ENCODE measurements around the gene PKLR.
"Not testable (repeated sequence)": the region's sequence is repeated elsewhere in the genome, so short reads cannot be mapped to it uniquely, and the experiment has no call there.

PKLR gene

DNA sequence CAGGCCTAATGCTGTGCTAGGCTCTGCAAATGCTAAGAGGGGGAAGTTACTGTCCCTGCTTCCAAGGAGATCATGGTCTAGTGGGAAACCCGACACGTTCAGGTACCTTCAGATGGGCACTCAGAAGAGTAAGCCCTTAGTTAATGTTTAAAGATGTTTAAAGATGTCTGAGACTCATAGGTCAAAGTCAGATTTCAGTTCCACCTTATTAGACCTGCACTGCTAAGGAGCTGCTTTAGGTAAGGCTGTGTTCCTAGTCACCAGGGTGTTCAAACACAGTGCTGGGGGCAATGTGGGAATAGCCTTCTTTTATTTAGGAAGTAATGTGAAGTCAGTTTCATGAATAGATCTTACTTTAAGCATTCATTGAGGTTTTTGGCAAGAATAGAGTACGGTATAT, 15.7 kb upstream of the PKLR start:
- DNase-seq, result no peak

DNA sequence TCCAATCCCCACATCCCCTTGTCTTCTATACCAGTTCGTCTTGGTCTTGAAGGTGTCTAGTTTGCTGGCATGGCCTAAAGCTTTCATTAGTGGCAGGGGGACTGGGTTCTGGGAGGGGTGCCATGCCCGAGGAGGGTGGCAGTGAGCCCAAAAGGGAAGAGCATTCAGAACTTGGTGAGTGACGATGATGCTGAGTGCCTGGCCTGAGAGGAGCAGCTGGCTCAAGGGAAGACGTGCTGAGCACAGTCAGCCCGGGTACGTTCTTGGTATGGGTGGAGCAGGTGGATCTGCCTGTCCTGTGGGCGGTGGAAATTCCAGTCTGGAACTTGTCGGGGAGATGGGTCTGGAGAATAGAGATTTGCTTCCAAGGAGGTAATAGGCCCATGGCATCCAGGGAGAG, 12.0 kb upstream of the PKLR start:
- no peak for DNase-seq

GRCh38 chr1:155309423-155310021, 8.3 kb upstream of the PKLR start:
- DNase-seq, result peak; percentile 4

DNA sequence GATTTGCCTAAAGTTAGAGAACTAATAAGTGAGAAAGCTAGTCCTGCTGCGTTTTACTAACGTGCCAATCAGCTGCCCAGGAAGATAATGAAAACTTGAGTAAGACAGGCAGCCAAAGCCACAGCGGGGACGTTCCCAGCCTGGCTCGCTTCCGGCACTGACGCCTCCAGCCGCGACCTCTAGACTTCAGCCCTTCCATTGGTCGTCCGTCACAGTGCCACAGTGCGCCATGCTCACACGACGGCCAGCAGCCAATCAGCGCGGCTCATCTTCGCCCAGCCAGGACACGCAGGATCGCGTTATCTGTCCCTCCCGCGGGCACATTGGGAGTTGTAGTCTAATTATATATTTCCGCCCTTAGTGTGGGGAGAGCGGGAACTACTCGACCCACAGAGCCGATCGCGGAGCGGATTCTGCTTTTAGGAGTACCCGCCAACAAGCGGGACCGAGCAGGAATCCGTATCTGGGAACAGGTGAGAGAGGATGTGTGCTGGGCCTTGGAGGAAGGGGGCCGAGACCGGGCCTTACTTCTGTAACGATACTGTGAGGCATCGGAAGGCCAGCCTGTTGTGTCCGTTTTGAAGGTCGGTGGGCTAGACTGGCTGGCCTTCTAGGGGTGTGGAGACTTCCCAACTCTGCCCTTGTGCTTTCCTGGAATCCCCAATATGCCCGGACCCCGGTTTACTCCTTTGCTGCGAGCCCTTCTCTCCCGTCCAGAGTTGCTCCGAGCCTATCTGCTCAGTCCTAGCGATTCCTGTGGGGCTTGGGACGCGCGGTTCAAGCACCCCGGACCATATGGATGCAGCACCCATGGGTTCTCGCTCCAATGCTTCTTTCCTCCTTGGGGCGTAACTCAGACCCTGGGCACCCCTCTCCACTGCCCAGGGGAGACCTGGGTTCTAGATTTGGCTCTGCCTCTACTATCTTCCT, 7.5 kb upstream of the PKLR start, which contains the start of gene FDPS:
Gene FDPS (plus strand): TSS at position 374 of the 930 bp plus-strand sequence. CDS start 924 bp downstream, outside the sequence.
- DNase-seq, result peak; percentile 99

GRCh38 chr1:155307247-155307740, 6.1 kb upstream of the PKLR start:
- DNase-seq, result no peak

- no peak for DNase-seq
These were observed 4.7 kb upstream of the PKLR start for GRCh38 chr1:155305881-155306391.

- DNase-seq, result no peak
These were observed 3.4 kb upstream of the PKLR start for GRCh38 chr1:155304558-155305063.

- DNase-seq, result no peak
These were observed 497 bp downstream of the PKLR start for GRCh38 chr1:155300553-155301329.

DNA sequence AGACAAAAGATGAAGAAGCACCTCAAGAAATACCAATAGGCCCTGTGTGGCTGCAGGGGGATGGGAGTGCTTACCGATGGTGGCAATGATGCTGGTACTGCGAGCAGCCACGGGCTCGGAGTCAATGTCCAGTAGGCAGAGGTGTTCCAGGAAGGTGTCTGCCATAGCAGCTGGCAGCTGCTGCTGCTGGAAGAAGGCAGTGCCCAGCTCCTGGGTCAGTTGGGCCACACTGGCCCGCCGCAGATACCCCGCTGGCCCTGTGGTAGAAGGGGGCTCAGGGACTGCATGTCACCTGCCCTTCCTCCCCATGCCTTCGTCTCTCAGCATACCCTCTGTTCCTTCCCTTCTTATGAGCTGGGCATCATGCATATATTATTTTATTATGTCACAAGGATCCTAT, 1.2 kb downstream of the PKLR start:
- DNase-seq, result no peak

GRCh38 chr1:155297384-155297783, 3.9 kb downstream of the PKLR start:
- DNase-seq, result no peak

DNA sequence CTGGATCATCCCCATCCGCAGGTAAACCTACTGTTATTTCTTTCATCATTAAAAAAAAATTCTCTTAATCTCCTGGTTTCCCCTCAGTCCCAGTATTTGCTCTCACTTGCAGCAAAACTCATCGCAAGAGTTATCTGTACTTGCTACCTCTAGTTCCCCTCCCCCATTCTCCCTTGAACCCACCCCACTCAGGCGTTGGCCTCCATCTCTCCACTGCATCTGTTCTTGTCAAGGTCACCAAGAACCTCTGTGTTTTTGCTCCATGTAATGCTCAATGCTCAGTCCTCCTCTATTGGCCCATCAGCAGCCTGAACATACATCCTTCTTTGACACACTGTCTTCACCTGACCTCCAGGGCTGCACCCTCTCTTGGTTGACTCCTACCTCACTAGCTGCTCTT, 4.6 kb downstream of the PKLR start:
- DNase-seq, result no peak

GRCh38 chr1:155295942-155296267, 5.3 kb downstream of the PKLR start:
- DNase-seq, result no peak

GRCh38 chr1:155295183-155295941, 5.9 kb downstream of the PKLR start:
- no peak for DNase-seq

DNA sequence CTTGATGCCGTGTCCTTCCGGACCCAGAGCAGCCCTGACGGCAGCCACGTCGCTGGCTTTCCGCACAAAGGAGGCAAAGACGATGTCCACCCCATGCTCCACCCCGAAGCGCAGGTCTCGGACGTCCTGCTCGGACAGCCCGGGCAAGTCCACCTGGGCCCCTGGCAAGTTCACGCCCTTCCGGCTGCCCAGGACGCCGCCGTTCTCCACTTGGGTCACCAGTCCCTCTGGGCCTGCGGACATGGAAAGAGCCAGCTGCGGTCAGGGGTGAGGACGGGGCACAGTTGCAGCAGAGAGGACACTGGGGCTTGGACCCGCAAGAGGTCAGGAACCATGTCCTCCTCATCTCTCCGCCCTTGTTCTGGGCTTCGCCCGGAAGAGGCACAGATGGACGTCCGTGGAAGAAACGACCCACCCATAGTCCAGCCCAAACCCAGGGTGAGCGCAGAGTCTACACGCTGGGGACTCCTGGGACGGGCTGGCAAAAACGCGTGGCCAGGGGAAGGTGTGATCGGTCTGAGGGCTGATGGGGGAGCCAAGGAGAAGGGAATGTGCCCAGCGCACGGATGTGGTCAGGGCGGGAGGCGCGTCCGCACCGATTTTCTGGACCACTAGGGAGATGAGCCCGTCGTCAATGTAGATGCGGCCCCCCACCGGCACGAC, 6.6 kb downstream of the PKLR start:
- no peak for DNase-seq

DNA sequence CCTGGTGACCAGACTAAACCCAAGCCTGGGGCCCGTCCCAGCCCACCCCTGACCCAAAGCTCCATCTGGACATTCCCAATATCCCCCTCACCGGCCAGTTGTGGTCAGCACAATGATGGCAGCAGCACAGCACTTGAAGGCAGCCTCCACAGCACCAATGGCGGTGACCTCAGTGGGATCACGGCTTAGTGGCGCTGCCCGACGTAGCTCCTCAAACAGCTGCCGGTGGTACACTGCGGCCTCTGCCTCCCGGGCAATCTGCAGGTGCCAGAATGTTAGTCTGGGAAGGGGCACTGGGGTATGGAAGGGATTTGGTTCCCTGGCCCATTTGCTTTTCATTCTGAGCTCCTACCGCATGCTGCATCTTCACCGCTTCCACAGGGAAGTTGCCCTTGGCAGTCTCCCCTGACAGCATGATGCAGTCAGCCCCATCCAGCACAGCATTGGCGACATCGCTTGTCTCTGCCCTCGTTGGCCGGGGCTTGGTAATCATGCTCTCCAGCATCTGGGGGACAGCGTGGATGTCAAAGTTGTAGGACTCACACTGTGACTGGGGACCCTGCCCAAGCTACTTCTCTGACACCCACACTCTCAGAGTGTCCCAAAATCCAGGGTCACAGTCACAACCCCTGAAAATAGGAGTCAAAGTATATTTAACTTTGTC, 8.0 kb downstream of the PKLR start:
- no peak for DNase-seq

DNA sequence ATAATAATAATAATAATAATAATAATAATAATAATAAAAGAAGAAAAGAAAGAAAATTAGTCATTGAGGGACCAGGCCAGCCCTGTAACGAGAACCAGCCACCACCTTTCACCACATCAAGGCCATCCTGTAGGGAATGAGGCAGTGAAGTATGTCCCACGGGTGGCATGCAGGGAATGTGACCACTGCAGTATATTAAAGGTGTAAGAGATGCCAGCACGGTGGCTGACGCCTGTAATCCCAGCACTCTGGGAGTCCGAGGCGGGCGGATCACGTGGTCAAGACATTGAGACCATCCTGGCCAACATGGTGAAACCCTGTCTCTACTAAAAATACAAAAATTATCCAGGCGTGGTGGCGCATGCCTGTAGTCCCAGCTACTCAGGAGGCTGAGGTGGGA, 10.2 kb downstream of the PKLR start:
- DNase-seq, result not testable (repeated sequence)

DNA sequence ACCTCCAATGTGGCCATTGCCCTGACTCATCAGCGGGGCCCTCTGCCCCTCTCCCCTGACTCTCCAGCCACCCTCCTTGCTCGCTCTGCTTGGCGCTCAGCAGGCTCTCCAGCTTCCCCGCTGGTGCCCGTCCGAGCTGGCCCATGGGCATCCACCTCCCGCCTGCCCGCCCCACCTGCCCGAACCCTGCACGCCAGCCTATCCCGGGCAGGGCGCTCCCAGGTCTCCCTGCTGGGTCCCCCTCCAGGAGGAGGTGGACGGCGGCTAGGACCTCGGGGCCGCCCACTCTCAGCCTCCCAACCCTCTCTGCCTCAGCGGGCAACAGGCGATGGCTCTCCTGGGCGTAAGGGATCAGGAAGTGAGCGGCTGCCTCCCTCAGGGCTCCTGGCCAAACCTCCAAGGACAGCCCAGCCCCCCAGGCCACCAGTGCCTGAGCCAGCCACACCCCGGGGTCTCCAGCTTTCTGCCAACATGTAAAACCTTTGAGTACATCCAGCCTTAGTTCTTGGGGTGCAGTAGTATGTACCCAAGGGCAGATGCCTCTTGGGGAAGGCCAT, 13.2 kb downstream of the PKLR start:
- no peak for DNase-seq

DNA sequence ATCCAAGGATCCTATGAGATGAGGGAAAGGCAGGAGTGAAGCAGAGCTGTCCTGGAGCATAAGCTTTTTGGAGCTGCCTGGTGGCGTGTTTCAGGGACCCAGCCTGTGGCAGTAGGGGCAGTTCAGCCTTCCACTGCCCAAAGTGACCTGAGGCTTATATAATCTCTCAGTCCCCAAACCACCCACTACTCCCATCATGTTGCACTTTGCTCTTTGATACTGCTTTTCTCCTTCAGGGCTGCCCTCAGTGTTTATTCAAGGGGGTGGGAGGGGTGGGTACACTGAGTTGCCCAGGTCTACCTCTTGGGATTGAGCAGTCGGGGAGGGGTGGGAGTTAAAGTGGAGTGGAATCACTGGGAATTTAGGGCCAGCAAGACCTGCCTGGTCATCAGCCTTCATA, 14.7 kb downstream of the PKLR start:
- no peak for DNase-seq

- DNase-seq, result no peak
These were observed 15.6 kb downstream of the PKLR start for GRCh38 chr1:155285631-155286044.

GRCh38 chr1:155285063-155285462, 16.2 kb downstream of the PKLR start:
- DNase-seq, result no peak

DNA sequence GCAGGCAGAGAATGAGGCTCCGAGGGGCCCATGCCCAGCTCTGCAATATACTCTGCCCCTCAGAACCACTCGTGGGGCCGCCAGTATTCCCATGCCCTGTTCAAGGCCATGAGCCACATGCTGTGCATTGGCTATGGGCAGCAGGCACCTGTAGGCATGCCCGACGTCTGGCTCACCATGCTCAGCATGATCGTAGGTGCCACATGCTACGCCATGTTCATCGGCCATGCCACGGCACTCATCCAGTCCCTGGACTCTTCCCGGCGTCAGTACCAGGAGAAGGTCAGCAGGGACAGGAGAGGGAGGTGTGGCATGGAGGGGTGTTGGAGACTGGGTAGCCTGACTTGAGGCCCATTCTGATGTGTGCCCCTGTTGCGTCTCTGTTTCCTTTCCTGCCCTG, 16.8 kb downstream of the PKLR start:
- no peak for DNase-seq
